ENCODE measurements around the gene RGS12. TPM values are rescaled to one million over a fixed set of nuclear protein-coding genes. Genes with fewer than 3 reads are reported as not detected.

Gene RGS12
- polyA plus RNA-seq, 2 of the 4 experiments (the other 2 are of a cell fraction): 7.4 to 8.9 TPM

- no peak overlapping the region for H3K27ac ChIP-seq
- 90% methylated on average over 10 of the region's 10 CpGs for WGBS (ENCODE audit: missing lambda C conversion rate)
- CTCF ChIA-PET: interaction anchor here (1.3 to 2.2 kb wide), 2 partner anchors 12 to 115 kb away, joined by 3 to 6 read pairs; no protein-coding TSS in a partner anchor
- H3K4me3 ChIP-seq: no peak overlapping the region
- TF ChIP-seq SREBF2 (IDR thresholded peaks at IDR 0.05) (no peak), EHF (CRISPR knock-in tag; IDR thresholded peaks at IDR 0.05) (no peak), USF2 (IDR thresholded peaks at IDR 0.05) (no peak), CEBPB (IDR thresholded peaks at IDR 0.05) (no peak), POLR2AphosphoS2 (conservative IDR thresholded peaks at IDR 0.05; ENCODE audit: low read length) (no peak)
- H3K9me3 ChIP-seq: no peaks in the 10 kb centered on the region
- H3K4me1 ChIP-seq: no peaks in the 10 kb centered on the region
- POLR2A ChIA-PET: no interaction called here
- DNase-seq (ENCODE audit: low read depth in 1 of 2, low spot score in 1 of 2) (no peak), ATAC-seq (no peak), FAIRE-seq (no peak)
- H3K4me2 ChIP-seq: no peak overlapping the region
Observed at GRCh38 chr4:3328814-3329663, 36.2 kb downstream of the RGS12 start.

GRCh38 chr4:3329887-3330286 lies 37.1 kb downstream of the RGS12 start:
- H3K4me2 ChIP-seq: no peak overlapping the region
- POLR2A ChIA-PET: no interaction called here
- CTCF ChIA-PET: interaction anchor here (1.4 to 2.2 kb wide), 2 partner anchors 14 to 114 kb away, joined by 4 to 6 read pairs; no protein-coding TSS in a partner anchor
- H3K9me3 ChIP-seq: no peaks in the 10 kb centered on the region
- H3K4me3 ChIP-seq: no peak overlapping the region
- DNase-seq (ENCODE audit: low read depth in 1 of 2, low spot score in 1 of 2) (no peak), ATAC-seq (no peak), FAIRE-seq (no peak)
- no peaks in the 10 kb centered on the region for H3K4me1 ChIP-seq
- 85% methylated on average over 3 of the region's 3 CpGs for WGBS (ENCODE audit: missing lambda C conversion rate)
- no peak overlapping the region for H3K27ac ChIP-seq
- TF ChIP-seq HEYL (CRISPR knock-in tag; IDR thresholded peaks at IDR 0.05): no peak
- TF ChIP-seq POLR2A (IDR thresholded peaks at IDR 0.05; ENCODE audit: low read length): no peak
- TF ChIP-seq NPAS2 (CRISPR knock-in tag; IDR thresholded peaks at IDR 0.05; ENCODE audit: borderline replicate concordance): no peak
- TF ChIP-seq NR3C1 (IDR thresholded peaks at IDR 0.05): no peak
- TF ChIP-seq MAZ (IDR thresholded peaks at IDR 0.05; ENCODE audit: borderline replicate concordance, low read depth, low read length): no peak

- 93% methylated on average over 4 of the region's 5 CpGs for WGBS (ENCODE audit: missing lambda C conversion rate)
- DNase-seq (ENCODE audit: low read depth in 1 of 2, low spot score in 1 of 2) (no peak), ATAC-seq (no peak), FAIRE-seq (no peak)
- POLR2A ChIA-PET: interaction anchor here (0.7 kb wide), 1 partner anchor 39 kb away, joined by 3 read pairs; no protein-coding TSS in a partner anchor
- Histone ChIP-seq H3K4me1 (no peaks in the 10 kb centered on the region), H3K4me3 (no peak overlapping the region), H3K4me2 (no peak overlapping the region), H3K27ac (no peak overlapping the region), H3K9me3 (no peaks in the 10 kb centered on the region)
- TF ChIP-seq ZSCAN20 (CRISPR knock-in tag; IDR thresholded peaks at IDR 0.05) (no peak), TFCP2L1 (CRISPR knock-in tag; IDR thresholded peaks at IDR 0.05) (no peak), CEBPB (IDR thresholded peaks at IDR 0.05) (no peak), ZFP36 (IDR thresholded peaks at IDR 0.05; ENCODE audit: borderline replicate concordance, partially characterized antibody) (no peak), RAD21 (conservative IDR thresholded peaks at IDR 0.05 in 1 of 2, IDR thresholded peaks at IDR 0.05 in 1 of 2) (no peak), MAFK (IDR thresholded peaks at IDR 0.05; ENCODE audit: partially characterized antibody) (no peak), SREBF2 (IDR thresholded peaks at IDR 0.05) (no peak), HEYL (CRISPR knock-in tag; IDR thresholded peaks at IDR 0.05) (no peak), JUN (IDR thresholded peaks at IDR 0.05) (no peak), EHMT2 (IDR thresholded peaks at IDR 0.05; ENCODE audit: low read depth) (no peak), JUNB (IDR thresholded peaks at IDR 0.05) (no peak), HOXB13 (CRISPR knock-in tag; IDR thresholded peaks at IDR 0.05; ENCODE audit: low read depth) (no peak), BHLHE40 (IDR thresholded peaks at IDR 0.05; ENCODE audit: low read depth, low read length) (no peak), SMC3 (IDR thresholded peaks at IDR 0.05) (no peak), REST (IDR thresholded peaks at IDR 0.05) (no peak)
- CTCF ChIA-PET: interaction anchor here (0.6 to 1.4 kb wide), 2 partner anchors 13 to 53 kb away, joined by 3 to 4 read pairs; no protein-coding TSS in a partner anchor
Observed at GRCh38 chr4:3330707-3331106, 37.9 kb downstream of the RGS12 start.

Data from A549 (cell line).